NOMO-1 treated with dmso at 0.1 percent for 144 hours (cell line): ENCODE data around the gene C15orf61.

Source experiments
- DNase-seq: peaks from one replicate; lab custom pipeline; 2025; ENCODE audit not compliant: unreplicated experiment; lab: John Stamatoyannopoulos, UW

Gene C15orf61

DNA sequence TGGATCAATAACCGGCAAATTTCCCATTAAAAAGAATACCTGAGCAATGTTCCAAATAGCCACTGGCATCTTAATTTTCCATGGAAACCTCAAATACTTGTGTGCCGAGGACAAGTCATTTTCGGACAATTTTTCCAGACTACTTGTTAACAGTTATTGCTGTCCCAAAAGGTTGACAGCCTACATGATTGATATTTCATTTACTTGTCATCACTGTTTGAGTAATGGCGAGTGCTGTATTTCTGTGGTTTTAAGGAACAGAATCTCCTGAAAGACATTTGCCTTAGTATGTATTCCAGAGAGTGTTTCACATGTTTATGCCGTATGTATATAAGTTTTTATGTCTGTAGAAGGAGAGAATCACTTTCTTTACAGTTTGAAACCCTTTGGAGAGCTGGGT, 58.2 kb downstream of the C15orf61 start:
- no peak for DNase-seq
